ENCODE measurements around the gene C1orf210.

The C1orf210 gene

DNA sequence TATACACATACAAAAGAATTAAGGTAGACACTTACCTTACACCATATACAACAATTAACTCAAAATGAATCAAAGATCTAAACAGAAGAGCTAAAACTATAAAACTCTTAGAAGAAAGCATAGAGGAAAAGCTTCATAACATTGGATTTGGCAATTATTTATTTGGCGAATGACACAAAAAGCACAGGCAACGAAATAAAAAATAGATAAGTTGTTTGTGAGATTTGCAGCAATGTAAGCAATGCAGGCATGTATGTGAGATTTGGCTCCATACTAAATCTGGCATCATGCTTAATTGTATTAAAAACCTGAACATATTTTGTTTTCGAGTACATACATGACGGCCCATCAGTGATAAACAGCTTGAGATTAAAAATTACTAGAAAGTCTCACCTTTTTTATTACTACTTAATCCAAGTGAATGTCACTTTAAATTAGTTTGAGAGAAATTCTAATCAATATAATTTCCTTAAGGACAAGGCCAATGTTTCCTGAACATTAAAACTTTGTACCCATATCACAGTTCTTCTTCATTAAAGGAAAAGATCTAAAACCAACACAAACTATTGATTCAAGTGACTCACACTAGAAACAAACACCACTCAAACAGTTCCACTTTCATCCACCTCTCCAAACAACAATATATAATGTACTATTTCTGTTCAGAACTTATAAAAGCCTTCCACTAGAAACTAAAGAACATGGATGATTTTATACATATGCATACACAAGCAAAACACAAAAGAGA is 38.7 kb downstream of the C1orf210 start:
- DNase-seq = no peak

DNA sequence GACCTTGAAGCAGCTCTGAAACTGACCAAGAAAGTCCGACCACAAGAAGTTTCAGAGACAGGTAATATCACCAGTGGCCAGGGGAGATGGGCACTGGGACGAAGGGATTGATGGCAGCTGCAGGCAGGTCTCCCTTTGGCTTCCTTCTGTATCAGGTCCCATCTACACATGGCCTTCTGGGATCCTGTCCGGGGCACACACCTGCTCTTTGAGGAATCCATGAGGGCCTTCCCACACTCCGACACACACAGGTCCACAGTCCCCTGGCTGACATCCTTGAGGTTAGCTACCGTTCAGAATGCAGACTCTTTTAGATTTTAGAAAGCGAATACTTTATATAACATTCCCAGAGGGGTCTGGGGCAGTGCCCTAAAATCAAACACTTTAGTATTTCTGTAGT is 42.1 kb downstream of the C1orf210 start:
- no peak for DNase-seq

DNA sequence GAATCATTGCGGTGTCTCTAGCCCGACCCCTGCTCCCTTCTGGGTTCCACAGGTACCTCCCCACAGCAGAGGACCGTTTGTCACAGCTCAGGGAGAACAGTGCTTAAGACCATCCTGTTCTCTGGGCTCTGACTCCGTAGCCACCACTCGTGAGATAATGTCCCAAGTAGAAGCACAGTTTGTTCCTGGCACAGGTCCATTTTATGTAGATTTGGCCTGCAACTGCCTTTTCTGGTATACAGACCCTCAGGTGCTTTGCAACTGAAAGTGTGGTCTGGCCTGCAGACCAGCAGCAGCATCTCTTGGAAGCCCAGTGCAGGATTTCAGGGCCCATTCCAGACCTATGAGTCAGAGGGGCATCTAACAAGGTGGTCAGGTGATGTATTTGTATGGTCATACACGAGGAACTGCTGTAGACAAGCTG is 44.0 kb downstream of the C1orf210 start:
- DNase-seq = peak; percentile 31

DNA sequence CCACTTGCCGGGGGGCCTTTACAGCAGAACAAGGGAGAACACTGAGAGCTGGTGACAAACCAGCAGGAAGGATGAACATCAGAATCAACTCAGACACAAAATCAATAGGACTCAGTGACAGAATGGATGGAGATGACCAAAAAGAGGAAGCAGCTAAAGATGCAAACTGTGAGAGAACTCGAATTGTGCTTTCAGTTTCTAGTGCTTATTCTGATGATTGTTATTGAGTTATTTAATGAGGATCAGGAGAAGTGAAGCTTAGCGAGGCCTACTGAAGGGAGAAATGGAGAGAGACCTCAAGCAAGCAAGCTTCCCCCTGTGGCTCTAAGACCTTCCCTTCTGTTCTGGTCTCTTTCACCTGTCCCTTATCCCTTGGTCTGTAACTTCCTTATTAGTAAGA is 45.9 kb downstream of the C1orf210 start:
- DNase-seq = no peak

DNA sequence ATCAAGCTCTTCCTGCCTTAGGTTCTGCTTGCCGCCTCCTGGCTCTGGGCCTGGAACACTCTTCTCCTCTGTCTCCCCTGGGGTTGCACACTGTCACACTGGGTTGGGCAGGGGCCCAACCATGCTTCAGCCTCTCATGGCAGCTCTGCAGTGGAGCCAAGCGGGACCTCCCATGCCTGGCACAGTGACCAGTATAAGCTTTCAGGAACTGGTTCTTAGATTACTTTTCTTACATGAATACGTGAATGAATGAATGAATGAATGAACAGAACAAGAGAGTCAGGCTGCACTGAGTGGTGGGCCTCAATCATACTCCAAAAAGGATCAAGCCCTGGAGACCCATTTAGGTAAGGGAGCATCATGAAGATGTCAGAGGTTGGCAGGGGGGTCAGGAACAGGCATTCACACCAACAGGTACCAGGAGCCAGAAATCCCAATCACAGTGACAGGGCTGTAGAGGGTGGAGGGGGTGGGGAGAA is 46.4 kb downstream of the C1orf210 start:
- no peak for DNase-seq

DNA sequence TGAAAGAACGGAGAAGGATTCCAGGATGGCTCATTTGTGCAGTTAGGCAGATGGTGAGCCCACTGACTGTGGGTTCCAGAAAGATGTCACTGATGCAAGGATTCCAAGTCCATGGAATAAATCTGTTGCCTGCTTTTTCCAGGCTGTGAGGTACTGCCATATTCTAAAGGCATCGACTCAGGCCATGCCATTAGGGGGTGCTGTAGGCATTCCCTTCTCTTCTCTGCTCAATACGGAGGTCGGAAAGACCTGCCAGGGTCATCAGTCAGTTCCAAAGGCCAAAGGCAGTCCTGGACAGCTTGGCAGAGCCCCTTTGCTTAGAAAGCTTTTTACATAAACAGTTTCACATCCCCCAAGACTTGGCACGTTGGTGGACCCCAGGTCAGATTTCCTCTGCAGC is 47.3 kb downstream of the C1orf210 start:
- DNase-seq = peak; percentile 5

DNA sequence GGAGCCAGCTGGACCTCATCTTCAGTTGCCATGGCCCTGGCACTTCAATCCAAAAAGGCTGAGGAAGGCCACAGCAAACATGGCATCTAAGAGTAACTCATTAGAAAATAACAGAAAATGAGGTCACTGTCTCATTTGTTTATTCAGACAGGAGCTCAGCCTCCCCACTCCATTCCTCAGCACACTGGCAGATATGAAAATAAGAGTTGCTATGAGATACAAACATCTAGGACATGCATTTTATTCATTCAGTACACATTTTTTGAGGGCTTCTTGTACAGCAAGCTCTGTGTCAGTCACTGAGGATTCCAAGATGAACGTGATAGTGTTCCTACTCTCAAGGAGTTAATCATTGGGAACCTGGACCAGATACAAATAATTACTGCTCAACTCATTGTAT is 48.3 kb downstream of the C1orf210 start:
- DNase-seq = peak; percentile 49

DNA sequence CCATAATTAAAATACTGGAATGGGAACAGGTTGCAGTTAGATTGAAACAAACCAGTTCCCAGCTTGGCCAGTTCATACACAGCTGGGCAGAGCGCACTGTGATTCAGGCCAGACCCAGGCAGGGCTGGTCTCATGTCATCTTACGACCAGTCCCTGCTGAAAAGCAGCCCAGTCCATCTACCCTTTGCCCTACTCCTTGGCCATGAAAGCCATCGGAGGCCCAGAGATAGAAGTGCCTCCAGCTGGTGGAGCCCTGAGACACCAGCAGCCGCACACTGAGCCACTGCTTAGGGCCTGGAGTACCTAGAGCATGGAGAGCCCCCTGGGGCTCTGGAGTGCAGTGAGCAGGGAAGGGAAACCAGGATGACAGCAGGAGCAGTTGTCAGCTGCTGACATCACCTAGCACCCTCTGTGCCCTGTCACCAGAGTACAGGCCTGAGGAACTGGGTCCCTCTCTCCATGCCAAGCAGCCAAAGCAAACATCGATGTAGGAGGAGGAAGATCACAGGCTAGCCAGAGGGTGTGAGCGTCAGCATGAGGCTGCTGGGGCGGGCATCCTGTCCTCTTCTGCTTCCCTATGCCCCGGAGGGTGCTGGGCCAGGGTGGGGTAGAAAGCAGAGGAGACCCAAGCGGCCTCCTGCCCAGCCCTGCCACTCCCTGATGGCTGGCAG is 49.8 kb downstream of the C1orf210 start:
- DNase-seq = no peak

DNA sequence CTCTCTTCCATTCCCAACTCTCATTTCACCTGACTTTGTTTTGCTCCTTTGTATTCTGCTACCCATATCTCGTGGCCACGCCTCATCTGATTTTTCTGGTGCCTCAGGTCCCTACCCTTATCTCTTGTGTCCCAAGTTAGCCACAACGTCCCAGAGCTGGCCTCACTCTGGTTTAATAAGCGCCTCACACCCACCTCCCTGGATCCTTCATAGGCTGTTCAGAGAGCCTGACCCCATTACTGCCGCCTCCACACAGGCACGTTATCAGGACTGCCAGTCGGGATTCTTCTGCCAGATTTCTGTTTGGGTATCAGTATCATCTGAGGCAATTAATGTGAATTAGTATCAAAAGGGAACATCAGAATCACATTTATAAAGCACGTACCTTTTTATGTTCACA is 50.3 kb downstream of the C1orf210 start:
- no peak for DNase-seq

DNA sequence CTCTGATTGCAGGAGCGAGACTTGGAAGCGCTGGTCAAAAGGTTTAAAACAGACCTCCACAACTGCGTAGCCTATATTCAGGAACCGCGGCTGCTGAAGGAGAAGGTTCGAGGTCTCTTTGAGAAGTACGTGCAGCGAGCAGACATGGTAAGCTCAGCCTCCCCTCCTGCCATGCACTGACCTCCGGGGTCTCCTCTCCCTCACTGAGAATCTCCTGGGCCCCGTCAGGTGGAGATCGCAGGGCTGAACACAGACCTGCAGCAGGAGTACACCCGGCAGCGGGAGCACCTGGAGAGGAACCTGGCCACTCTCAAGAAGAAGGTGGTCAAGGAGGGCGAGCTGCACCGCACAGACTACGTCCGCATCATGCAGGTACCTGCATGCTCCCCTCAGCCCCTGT is 51.1 kb downstream of the C1orf210 start:
- DNase-seq = no peak

DNA sequence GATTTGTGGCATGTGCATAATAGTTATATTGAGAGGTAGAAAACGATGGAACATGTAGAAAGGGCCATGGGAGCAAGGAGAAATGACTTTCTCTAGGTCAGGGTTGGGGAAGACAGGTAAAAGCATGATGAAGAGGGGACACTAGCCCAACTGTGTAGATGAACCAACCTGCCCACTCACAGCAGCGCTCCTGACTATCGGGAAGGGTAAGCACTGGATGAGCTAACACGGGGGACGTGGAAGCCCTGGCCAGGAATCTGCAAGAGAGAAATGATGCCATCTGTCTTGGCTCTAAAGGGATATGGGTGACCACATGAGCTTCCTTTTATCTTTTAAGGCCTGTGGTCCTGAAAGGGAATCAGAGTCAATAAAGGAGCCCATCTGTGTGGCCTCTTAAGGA is 51.8 kb downstream of the C1orf210 start:
- no peak for DNase-seq

DNA sequence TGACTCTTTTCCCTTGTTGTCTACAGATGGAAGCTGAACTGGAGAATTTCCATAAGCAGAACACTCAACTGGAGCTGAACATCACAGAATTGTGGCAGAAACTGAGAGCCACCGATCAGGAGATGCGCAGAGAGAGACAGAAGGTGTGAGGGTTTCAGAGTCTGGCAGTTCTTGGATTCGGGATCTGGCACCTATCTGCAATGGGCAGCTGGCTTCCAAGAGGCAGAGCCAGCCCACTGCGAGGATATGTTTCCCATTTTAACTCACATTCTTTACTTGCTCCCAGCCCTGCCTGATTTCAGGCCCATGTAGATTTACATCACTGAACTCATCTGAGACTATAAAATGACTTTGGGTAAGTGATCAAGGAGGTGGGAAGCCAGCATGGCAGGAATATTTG is 52.9 kb downstream of the C1orf210 start:
- DNase-seq = no peak

DNA sequence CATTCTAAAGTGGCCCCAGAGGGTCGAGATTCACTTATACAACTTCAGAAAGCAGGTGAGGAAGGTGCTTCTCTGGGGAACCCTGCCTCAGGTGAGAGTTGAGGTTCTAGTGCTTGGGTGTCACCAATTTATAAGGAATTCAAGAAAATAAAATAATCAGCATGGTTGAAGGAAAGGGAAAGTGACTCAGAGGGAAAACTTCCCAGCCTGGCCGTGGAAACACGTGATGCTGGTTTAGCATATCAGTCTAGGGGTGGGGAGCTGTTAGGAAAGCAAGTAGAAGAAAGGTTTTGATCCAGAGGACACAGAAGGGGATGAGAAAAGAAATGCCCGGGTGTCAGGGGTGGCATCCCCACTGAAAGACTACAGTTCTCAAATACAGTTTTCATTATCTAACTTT is 53.3 kb downstream of the C1orf210 start:
- DNase-seq = peak; percentile 31

Data from kidney glomerular epithelial cell (primary cell).